22Rv1 (cell line): ENCODE data around the gene PFN2.
"Not testable (repeated sequence)": the region's sequence is repeated elsewhere in the genome, so short reads cannot be mapped to it uniquely, and the experiment has no call there.

Experiments used
- H3K27ac ChIP-seq: fragments of 450-650 bp; 2 replicates; pipeline ENCODE4 v1.5.1; 2017
- ZFX ChIP-seq: fragments of 450-650 bp; IDR thresholded peaks from 2 replicates; pipeline ENCODE4 v1.6.1; 2017; ENCODE audit warnings: antibody characterized with exemption, borderline replicate concordance
- TF ChIP-seq, protein P1 (sequence below): fragments of 450-650 bp; IDR thresholded peaks from 2 replicates; pipeline ENCODE4 v1.5.1; 2017; ENCODE audit warnings: mild to moderate bottlenecking

PFN2 gene

DNA sequence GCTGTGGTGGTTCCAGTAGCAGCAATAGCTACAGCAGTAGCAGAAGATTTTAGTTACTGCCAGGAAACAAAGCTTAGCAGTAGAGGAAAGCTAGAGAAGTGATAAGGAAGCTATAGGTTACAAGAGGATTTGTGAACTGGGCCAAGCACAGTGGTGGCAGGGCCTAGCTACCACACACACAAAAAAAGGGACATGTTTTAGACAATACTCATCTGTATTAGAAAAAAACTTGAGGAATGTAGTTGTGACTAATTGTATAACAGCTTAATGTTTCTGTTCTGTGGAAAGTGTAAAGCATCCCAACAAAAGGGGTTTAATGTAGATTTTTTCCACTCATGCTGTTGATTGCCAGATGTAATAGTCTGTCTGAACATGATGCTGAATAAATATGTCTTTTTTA, 29.9 kb upstream of the PFN2 start:
- TF ChIP-seq, protein P1, sequence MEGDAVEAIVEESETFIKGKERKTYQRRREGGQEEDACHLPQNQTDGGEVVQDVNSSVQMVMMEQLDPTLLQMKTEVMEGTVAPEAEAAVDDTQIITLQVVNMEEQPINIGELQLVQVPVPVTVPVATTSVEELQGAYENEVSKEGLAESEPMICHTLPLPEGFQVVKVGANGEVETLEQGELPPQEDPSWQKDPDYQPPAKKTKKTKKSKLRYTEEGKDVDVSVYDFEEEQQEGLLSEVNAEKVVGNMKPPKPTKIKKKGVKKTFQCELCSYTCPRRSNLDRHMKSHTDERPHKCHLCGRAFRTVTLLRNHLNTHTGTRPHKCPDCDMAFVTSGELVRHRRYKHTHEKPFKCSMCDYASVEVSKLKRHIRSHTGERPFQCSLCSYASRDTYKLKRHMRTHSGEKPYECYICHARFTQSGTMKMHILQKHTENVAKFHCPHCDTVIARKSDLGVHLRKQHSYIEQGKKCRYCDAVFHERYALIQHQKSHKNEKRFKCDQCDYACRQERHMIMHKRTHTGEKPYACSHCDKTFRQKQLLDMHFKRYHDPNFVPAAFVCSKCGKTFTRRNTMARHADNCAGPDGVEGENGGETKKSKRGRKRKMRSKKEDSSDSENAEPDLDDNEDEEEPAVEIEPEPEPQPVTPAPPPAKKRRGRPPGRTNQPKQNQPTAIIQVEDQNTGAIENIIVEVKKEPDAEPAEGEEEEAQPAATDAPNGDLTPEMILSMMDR: no peak
- no peak for TF ChIP-seq ZFX
- H3K27ac ChIP-seq: no peak overlapping the region

DNA sequence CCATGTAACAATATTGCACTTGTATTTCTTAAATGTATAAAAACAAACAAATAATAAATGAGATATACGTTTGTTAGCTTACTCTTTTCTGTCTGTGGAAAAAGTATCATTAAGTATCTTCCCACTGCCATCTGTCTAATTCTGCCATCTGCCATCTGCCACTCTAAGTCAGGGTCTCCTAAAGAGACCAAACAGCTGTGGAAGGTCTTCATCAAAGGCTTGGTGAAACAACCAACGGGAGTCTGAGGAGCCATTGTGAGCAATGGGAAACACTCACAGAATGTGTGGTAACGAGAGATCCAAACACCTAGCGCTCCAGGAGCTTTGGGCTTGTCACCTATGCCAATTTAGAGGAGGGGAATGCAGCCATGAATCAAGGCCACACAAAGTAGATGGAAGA, 28.7 kb upstream of the PFN2 start:
- no peak overlapping the region for H3K27ac ChIP-seq
- TF ChIP-seq, protein P1: no peak
- TF ChIP-seq ZFX: no peak

DNA sequence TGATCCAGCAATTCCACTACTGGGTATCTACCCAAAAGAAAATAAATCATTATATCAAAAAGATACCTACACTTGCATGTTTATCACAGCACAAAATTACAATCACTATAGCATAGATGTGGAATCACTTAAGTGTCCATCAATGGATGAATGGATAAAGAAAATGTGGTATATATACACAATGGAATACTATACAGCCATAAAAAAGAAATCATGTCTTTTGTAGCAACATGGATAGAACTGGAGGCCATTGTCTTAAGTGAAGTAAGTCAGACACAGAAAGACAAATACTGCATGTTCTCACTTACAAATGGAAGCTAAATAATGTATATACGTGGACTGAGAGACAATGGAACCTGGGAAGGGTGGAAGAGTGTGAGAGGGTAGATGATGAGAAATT, 28.3 kb upstream of the PFN2 start:
- TF ChIP-seq, protein P1: no peak
- TF ChIP-seq ZFX: no peak
- no peak overlapping the region for H3K27ac ChIP-seq

DNA sequence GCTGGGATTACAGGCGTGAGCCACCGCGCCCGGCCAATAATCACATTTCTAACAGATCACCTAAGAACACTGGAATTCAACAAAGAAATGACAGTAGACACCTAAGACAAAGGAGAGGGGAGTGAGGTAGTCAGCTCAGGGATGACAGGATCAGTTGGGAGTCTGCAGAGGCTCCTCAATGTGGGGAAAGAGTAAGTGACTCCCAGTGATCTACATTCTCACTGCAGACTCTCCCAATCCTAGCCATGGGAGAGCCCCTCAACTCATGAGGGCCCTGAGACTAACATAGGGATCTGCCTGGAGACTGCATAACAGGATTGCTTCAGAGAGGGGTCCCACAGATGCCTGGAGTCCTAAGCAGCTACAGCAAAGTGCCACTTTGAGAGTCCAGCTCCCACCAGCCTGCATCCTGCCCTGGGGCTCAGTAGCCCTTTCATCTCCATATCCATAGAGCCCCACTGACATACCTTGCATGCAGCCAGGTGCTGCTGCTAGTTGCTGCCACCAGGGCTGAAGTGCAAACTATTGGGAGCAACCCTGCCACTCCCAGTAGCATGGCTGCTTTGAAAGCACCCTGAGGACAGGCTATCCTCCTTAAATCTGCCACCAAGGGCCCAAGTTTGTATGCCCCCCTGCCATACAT, 21.8 kb upstream of the PFN2 start:
- no peak for TF ChIP-seq ZFX
- TF ChIP-seq, protein P1: no peak
- H3K27ac ChIP-seq: no peak overlapping the region

DNA sequence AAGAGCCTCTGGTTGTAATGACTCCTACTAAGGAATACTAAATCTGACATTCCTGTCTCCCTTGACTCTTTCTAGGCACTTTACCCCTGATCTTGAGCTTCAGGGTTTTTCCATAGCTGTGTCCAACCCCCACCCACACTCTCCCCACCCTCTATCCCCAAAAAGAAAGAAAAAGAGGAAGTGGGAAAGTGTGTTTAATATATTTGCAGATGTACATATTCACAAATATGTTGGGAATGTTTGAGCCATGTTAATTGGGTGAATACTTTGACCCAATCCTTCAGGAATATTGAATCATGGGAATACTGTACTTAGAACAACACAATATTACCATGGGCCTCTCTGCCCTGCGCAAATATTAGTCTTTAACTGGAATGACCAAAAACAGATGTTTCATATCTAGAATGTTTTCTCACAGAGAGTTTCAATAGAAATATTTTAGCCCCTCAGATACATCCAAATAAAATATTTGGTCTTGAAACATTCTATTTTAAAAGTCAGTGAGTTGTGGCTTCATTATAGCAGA, 19.8 kb upstream of the PFN2 start:
- no peak for TF ChIP-seq ZFX
- TF ChIP-seq, protein P1: no peak
- H3K27ac ChIP-seq: no peak overlapping the region

DNA sequence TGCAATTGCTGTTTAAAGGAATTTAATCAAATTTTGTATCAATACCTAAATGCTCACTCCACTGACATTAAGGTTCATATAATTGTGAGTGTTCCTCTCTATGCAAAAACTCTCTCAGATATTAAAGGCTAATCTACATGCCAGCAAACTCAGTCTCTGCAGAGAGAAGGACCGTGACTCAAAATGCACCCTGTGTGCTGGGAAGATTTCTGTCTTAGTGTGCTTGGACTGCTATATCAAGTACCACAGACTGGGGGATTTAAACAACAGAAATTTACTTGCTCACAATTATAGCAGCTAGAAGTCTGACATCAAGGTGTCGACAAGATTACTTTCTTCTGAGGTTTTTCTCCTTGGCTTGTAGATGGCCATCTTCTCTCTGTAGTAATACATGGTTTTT, 18.6 kb upstream of the PFN2 start:
- H3K27ac ChIP-seq: no peak overlapping the region

DNA sequence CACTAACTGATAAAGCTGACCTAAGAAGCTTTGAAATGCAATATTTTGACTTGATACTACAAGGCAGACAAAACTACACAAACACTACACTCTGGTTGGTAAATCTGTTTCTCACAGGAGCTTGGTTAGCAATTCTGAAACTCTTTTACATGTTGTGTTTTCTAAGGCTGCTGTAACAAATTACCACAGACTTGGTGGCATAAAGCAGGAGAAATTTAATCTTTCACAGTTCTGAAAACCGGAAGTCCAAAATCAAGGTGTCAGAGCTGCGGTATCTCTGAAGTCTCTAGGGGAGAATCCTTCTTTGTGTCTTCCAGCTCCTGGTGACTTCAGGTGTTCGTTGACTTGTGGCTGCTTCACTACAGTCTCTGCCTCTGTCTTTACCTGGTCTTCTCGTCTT, 12.9 kb upstream of the PFN2 start:
- TF ChIP-seq, protein P1: no peak
- no peak for TF ChIP-seq ZFX
- H3K27ac ChIP-seq: no peak overlapping the region

More for the DNA sequence above, 18.6 kb upstream of the PFN2 start:
- TF ChIP-seq, protein P1: no peak
- no peak for TF ChIP-seq ZFX

DNA sequence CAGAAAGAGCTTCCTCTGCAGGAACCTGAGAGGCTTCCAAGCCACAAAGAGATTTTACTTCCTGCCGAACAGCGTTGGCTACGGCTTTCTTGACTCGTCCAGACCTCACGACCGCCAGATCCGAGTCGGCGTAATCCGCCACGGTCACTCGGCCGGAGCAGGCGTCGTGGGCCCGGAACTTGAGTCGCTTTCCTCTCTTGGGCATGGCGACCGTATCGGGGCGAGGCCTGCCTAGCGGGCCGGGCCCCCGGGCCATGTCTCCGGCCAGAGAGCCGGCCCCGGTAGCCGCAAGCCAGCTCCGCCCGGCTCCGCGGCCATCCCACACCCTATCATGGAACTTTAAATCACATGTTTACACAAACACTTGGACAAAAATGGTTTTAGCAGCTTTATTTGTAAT, 12.4 kb upstream of the PFN2 start:
- not testable (repeated sequence) for H3K27ac ChIP-seq
